Liver (tissue), 9 donors: Measurements from ENCODE around the gene STARD3. TPM values are rescaled to one million over a fixed set of nuclear protein-coding genes. Genes with fewer than 3 reads are reported as not detected.

ENCODE experiments used
- DNase-seq: peaks from one replicate; pipeline ENCODE4 v3.0.0-alpha.2; 2017; ENCODE audit warnings: low spot score
- H3K27ac ChIP-seq, 2 donors: one replicate each; pipeline ENCODE4 v1.7.0; 2013; ENCODE audit warnings: inconsistent platforms in 2 of 2, low read length in 2 of 2, control low read depth in 1 of 2, low read depth in 1 of 2, mild to moderate bottlenecking in 1 of 2
- H3K27me3 ChIP-seq, 4 donors: one replicate each; pipeline versions ENCODE4 v1.6.1 to v1.7.0; 2013; ENCODE audit warnings: low read length in 3 of 4, inconsistent platforms in 1 of 4, mild to moderate bottlenecking in 1 of 4, moderate library complexity in 1 of 4; ENCODE audit not compliant: control insufficient read depth in 4 of 4, insufficient read depth in 4 of 4
- H3K36me3 ChIP-seq, 4 donors: one replicate each; pipeline versions ENCODE4 v1.6.1 to v1.7.0; 2013; ENCODE audit warnings: low read length in 3 of 4, mild to moderate bottlenecking in 3 of 4, low read depth in 1 of 4, moderate library complexity in 1 of 4; ENCODE audit not compliant: control insufficient read depth in 4 of 4, insufficient read depth in 3 of 4
- H3K4me1 ChIP-seq, 4 donors: one replicate each; pipeline versions ENCODE4 v1.6.1 to v1.7.0; 2013; ENCODE audit warnings: low read length in 3 of 4, mild to moderate bottlenecking in 3 of 4, moderate library complexity in 1 of 4; ENCODE audit not compliant: control insufficient read depth in 4 of 4, insufficient read depth in 4 of 4
- H3K4me3 ChIP-seq, 3 donors: one replicate each; pipeline versions ENCODE4 v1.6.1 to v1.7.0; 2013; ENCODE audit warnings: low read length in 3 of 3, control low read depth in 1 of 3, low read depth in 1 of 3, mild to moderate bottlenecking in 1 of 3
- H3K9ac ChIP-seq, 2 donors: one replicate each; pipeline ENCODE4 v1.7.0; 2013; ENCODE audit warnings: low read length in 2 of 2, mild to moderate bottlenecking in 2 of 2, moderate library complexity in 2 of 2, control low read depth in 1 of 2, low read depth in 1 of 2
- H3K9me3 ChIP-seq, 4 donors: one replicate each; pipeline versions ENCODE4 v1.6.1 to v1.7.0; 2013; ENCODE audit warnings: low read length in 3 of 4; ENCODE audit not compliant: control insufficient read depth in 4 of 4
- CTCF ChIP-seq: fragments of 150-350 bp; IDR thresholded peaks from 2 replicates; pipeline ENCODE4 v1.5.1; 2017; ENCODE audit warnings: improper control_type of control experiment, low read depth, low read length; ENCODE audit not compliant: missing input control
- EGR1 ChIP-seq, 2 donors: IDR thresholded peaks; 2 replicates each; pipeline ENCODE4 v1.6.1; 2016 to 2018; ENCODE audit warnings: antibody characterized with exemption in 2 of 2, low read depth in 2 of 2
- GABPA ChIP-seq, 2 donors: IDR thresholded peaks in 1 of 2; conservative IDR thresholded peaks in 1 of 2; 2 replicates each; pipeline ENCODE4 v1.6.1; 2016; ENCODE audit warnings: antibody characterized with exemption in 2 of 2, mild to moderate bottlenecking in 1 of 2, moderate library complexity in 1 of 2
- HNF4A ChIP-seq, 2 donors: conservative IDR thresholded peaks; 2 replicates each; pipeline ENCODE4 v1.6.1; 2016; ENCODE audit warnings: antibody characterized with exemption in 2 of 2, mild to moderate bottlenecking in 2 of 2
- HNF4G ChIP-seq: IDR thresholded peaks from 2 replicates; pipeline ENCODE4 v1.6.1; 2016; ENCODE audit warnings: antibody characterized with exemption
- JUND ChIP-seq, 2 donors: IDR thresholded peaks; 2 replicates each; pipeline ENCODE4 v1.6.1; 2016; ENCODE audit warnings: antibody characterized with exemption in 2 of 2
- NR2F2 ChIP-seq: IDR thresholded peaks from 2 replicates; pipeline ENCODE4 v1.6.1; 2016; ENCODE audit warnings: antibody characterized with exemption
- REST ChIP-seq: IDR thresholded peaks from 2 replicates; pipeline ENCODE4 v1.6.1; 2016; ENCODE audit warnings: antibody characterized with exemption, mild to moderate bottlenecking
- RXRA ChIP-seq, 2 donors: IDR thresholded peaks; 2 replicates each; pipeline ENCODE4 v1.6.1; 2017 to 2018; ENCODE audit warnings: antibody characterized with exemption in 2 of 2, mild to moderate bottlenecking in 1 of 2
- SP1 ChIP-seq: IDR thresholded peaks from 2 replicates; pipeline ENCODE4 v1.6.1; 2018; ENCODE audit warnings: antibody characterized with exemption, mild to moderate bottlenecking
- TAF1 ChIP-seq: conservative IDR thresholded peaks from 2 replicates; pipeline ENCODE4 v1.6.1; 2016; ENCODE audit warnings: antibody characterized with exemption, mild to moderate bottlenecking
- WGBS: extraction: QIAGEN DNeasy Blood & Tissue Kit; methylation state at CpG from one replicate; pipeline ENCODE4 v1.1.7; 2013; 5-methylcytosine and 5-hydroxymethylcytosine counted together
- polyA plus RNA-seq, 2 donors: library from polyadenylated mRNA; stranded (reverse) in 1 of 2; unstranded in 1 of 2; fragments of 200-250 nt in 1 of 2; fragments of >200 nt in 1 of 2; fragmentation: Nextera tagmentation in 1 of 2; extraction: Ambion mirVana in 1 of 2; gene quantifications; one replicate each; pipeline versions ENCODE4 v1.2.1 to v1.2.3, GENCODE V29; 2013 to 2015
- total RNA-seq, 2 donors: library from RNA; depleted of rRNA; stranded (reverse); fragments of >200 nt; gene quantifications; one replicate each; pipeline ENCODE4 v1.2.3, GENCODE V29; 2014
- donor health status: healthy.
- donor health status: healthy.
- donor health status: healthy.
- donor health status: healthy.
- donor health status: healthy.

The STARD3 gene
- total and polyA plus RNA-seq, 4 donors: 15.0 to 34.0 (median 23.2) TPM

DNA sequence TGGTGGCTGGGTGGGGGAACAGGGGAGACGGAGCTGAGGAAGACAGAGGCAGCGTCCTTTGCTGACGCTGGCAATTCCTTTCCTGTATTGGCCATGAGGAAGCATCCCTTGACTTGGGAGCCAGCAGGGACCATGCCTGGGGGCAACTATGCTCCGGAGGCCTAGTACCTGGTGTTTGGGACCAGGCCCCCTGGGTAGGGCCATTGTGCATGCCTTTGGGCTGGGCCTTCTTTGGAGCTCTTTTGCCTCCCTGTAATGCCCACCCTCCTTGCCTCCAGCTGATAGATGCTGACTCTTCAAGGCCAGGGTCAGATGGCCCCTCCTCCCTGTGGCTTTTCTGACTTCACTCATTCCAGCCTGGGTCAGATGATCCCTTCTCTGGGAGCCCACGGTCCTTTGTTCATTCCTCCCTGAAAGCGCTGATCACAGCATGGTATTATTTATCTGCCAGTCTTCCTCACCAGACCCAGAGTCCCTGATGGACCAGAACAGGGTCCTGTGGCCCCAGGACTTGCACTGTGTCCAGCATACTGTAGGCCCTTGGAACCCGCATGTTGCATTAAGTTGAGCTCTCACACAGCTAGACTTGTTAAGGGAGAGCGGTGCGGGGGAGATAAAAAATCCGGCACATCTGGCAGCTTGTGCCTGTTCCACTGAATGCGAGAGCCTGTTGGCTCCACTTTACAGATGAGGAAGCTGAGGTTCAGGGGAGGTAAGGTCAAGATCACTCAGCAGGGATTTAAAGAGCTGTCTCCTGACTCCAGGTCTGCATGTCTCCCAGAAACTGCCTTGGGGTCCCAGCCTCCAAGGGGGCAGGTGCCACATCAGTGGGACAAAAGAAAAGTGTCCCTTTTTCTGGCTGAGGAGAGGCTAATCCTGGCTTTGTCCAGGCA, 2.9 kb downstream of the STARD3 start:
- Histone ChIP-seq H3K9ac (no peak overlapping the region), H3K27ac (no peak overlapping the region), H3K27me3 (no peaks in the 10 kb centered on the region), H3K4me3 (no peak overlapping the region), H3K9me3 (no peaks in the 10 kb centered on the region), H3K4me1 (peaks cover 5 to 44% (median 33%) of the 10 kb centered on the region in 4 donors), H3K36me3 (no peaks in the 10 kb centered on the region)
- DNase-seq: no peak
- TF ChIP-seq HNF4G (no peak), TAF1 (no peak), RXRA (IDR thresholded peaks at IDR 0.05) (no peak), HNF4A (conservative IDR thresholded peaks at IDR 0.05) (no peak), JUND (IDR thresholded peaks at IDR 0.05) (no peak), EGR1 (IDR thresholded peaks at IDR 0.05; ENCODE audit: low read depth in 2 of 2) (no peak), NR2F2 (no peak), CTCF (no peak)
- WGBS: 85% methylated on average over 11 of the region's 11 CpGs

GRCh38 chr17:39640591-39641031, 3.7 kb downstream of the STARD3 start:
- Histone ChIP-seq H3K27me3 (no peaks in the 10 kb centered on the region), H3K4me1 (peaks cover 5 to 44% (median 33%) of the 10 kb centered on the region in 4 donors), H3K36me3 (no peaks in the 10 kb centered on the region), H3K9me3 (no peaks in the 10 kb centered on the region), H3K27ac (no peak overlapping the region), H3K4me3 (no peak overlapping the region), H3K9ac (no peak overlapping the region)
- TF ChIP-seq HNF4G (no peak), GABPA (IDR thresholded peaks at IDR 0.05 in 1 of 2, conservative IDR thresholded peaks at IDR 0.05 in 1 of 2) (no peak), REST (no peak), SP1 (no peak), TAF1 (no peak)
- DNase-seq: no peak
- WGBS: 57% methylated on average over 4 of the region's 4 CpGs

- H3K27ac ChIP-seq: no peak overlapping the region
- DNase-seq: no peak
- no peak overlapping the region for H3K9ac ChIP-seq
- 93% methylated on average over 4 of the region's 4 CpGs for WGBS
- TF ChIP-seq GABPA (IDR thresholded peaks at IDR 0.05 in 1 of 2, conservative IDR thresholded peaks at IDR 0.05 in 1 of 2): no peak
- TF ChIP-seq SP1: no peak
- TF ChIP-seq TAF1: no peak
- no peak for TF ChIP-seq HNF4G
- no peak for TF ChIP-seq RXRA (IDR thresholded peaks at IDR 0.05)
- no peaks in the 10 kb centered on the region for H3K9me3 ChIP-seq
- no peaks in the 10 kb centered on the region for H3K36me3 ChIP-seq
- peaks cover 5 to 44% (median 32%) of the 10 kb centered on the region in 4 donors for H3K4me1 ChIP-seq
- H3K4me3 ChIP-seq: no peak overlapping the region
- no peaks in the 10 kb centered on the region for H3K27me3 ChIP-seq
Measured at GRCh38 chr17:39641097-39641496, 4.2 kb downstream of the STARD3 start.
